GM11168 (cell line): ENCODE measurements around the gene MBD6.
"Not testable (repeated sequence)": the region's sequence is repeated elsewhere in the genome, so short reads cannot be mapped to it uniquely, and the experiment has no call there.

Experiments
- in situ Hi-C: fragments of 300-500 bp; cut with MboI; formaldehyde crosslinking; loops from one replicate; pipeline ENCODE4 v1.12.0; 2022; ENCODE audit warnings: low sequenced_read_pairs; ENCODE audit not compliant: unreplicated experiment

Gene MBD6

DNA sequence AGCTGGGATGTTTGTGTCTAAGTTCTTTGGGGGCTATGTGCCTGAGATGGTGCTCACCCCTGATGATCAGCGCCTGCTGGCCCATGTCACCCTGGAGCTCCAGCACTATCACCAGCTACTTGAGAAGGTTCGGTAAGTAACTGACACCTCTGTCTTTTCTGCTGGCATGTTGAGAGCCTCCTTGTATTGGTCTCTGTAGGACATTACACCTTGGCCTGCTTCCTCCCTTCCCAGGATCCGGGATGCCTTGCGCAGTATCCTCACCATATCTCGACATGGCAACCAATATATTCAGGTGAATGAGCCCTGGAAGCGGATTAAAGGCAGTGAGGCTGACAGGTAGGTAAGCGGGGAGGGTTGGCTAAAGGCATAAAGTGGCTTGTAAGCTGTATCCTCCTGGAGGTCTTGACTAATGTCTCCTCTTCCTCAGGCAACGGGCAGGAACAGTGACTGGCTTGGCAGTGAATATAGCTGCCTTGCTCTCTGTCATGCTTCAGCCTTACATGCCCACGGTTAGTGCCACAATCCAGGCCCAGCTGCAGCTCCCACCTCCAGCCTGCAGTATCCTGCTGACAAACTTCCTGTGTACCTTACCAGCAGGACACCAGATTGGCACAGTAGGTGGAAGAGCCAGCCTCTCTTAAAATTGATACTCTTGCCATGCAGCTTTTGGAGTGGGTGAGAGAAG is 7.8 kb upstream of the MBD6 start:
- in situ Hi-C loops = no loop called here

DNA sequence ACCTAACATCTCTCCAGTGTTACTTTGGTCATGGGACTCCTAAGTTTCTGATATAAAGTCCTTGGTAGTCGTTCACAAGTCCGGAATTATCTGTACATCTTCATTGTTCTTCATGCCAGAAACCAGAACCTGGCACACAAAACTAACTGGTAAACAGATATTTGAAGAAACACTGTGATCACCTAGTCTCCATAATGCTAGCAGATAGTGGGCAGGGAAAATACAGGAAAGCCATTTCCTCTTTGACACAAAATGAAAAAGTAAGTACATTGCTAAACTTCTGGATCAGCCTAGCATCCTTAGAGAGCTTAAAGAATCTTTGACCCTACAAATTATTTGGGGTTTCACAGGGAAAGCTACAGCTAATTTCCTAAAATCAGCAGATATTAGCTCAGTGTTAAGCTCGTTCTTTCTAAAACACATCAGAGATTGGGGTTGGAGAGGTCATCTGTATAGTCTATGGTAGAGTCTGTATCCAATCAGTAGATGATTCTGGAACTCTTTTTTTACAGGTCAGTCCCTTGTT is 7.2 kb upstream of the MBD6 start:
- in situ Hi-C loops = no loop called here

DNA sequence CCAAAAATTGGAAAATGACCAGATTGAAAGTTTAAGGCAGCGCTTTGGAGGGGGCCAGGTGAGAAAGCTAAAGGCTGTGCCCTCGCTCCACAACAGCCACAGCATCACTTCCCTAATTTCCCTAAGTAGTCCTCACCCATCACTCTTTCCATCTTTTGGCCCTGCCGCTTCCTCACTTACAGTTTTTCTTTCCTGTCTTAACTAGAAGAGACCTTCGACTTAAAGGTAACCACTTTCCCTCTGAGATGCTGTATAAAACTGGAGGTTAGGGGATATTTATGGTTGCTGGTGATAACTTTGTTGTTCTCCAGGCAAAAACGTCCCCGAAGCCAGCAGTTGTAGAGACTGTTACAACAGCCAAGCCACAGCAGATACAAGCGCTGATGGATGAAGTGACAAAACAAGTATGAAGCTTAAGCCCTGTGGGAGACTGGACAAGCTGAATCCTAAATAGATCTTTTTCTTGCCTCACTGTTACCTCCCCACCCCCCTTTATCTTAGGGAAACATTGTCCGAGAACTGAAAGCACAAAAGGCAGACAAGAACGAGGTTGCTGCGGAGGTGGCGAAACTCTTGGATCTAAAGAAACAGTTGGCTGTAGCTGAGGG is 6.6 kb upstream of the MBD6 start:
- in situ Hi-C loops = no loop called here

DNA sequence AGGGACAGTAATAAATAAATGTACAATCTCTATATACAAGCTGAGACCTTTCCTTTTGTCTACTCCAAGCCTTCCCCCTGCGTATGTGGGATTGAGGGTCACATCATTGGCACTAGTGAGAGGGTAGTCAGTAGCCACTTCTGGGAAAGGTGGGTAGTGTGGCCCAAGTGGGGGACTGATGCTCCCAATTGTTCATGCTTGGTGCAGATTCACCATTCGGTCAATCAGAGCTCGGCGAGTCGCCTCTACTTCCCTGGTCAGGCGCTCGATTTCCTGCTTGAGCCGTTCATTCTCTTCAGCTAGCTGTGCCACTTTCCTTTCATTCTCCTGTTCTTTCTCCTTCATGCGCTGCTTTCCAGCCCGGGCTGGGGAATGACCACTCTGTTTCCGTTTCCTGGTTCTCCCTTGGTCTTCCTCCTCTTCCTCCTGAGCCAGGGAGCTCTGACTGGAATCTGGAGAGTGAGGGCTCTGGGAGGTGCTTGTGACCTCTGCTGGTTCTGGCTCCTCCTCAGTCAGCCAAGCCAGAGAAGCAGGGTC is 5.9 kb upstream of the MBD6 start:
- in situ Hi-C loops = no loop called here

DNA sequence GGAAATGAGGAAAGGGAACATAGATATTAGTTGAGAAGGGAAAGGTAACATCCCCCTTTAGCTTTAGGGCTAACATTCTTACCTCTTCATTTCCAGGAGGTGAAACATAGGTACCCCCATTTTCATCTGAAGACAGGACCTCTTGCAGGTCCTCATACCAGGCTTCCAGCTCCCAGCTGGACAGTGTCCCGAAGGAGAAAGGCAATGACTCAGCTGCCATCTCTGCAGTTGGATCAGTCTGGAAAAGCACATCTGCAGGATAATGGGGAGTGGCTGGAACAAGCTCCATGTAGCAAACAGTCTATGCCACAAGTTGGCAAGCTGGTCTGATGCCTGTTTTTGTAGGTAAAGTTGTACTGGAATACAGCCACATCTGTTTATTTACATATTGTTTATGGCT is 5.4 kb upstream of the MBD6 start:
- in situ Hi-C loops = no loop called here

DNA sequence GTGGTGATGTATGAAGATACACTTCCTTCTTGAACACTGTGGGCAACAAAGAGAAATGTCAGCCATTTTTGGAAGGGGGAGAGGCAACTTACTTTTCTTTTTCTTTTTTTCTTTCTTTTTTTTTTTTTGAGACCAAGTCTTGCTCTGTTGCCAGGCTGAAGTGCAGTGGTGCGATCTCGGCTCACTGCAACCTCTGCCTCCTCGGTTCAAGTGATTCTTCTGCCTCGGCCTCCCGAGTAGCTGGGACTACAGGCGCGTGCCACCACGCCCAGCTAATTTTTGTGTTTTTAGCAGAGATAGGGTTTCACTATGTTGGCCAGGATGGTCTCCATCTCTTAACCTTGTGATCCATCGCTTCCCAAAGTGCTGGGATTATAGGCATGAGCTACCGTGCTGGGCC is 4.9 kb upstream of the MBD6 start:
- in situ Hi-C loops = not testable (repeated sequence)

DNA sequence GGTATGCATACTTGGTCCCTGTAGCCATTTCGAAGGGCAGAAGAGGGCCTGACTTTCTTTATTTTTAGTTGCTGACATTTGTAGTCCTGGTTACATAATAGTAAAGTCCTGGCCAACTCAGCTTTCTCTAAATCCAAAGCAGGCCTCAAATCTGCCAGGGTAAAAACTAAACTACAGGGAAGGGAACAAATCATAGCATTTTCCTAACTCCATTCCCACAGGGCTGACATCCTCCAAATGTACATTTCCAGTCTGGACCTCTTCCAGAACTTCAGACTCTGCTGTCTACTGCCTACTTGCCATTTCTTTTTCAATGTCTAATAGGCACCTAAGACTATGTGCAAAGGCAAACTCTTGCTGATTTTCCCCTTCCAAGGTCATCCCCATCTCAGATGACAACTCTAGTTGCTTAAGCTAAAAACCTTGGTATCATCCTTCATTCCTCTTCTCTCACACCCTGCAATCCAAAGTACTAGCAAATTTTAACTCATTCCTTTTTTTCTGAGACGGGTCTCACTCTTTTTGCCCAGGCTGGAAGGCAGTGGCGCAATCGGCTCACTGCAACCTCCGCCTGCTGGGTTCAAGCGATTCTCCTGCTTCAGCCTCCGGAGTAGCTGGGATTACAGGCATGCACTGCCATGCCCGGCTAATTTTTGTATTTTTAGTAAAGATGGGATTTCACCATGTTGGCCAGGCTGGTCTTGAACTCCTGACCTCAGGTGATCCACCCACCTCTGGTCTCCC is 4.3 kb upstream of the MBD6 start:
- in situ Hi-C loops = no loop called here

DNA sequence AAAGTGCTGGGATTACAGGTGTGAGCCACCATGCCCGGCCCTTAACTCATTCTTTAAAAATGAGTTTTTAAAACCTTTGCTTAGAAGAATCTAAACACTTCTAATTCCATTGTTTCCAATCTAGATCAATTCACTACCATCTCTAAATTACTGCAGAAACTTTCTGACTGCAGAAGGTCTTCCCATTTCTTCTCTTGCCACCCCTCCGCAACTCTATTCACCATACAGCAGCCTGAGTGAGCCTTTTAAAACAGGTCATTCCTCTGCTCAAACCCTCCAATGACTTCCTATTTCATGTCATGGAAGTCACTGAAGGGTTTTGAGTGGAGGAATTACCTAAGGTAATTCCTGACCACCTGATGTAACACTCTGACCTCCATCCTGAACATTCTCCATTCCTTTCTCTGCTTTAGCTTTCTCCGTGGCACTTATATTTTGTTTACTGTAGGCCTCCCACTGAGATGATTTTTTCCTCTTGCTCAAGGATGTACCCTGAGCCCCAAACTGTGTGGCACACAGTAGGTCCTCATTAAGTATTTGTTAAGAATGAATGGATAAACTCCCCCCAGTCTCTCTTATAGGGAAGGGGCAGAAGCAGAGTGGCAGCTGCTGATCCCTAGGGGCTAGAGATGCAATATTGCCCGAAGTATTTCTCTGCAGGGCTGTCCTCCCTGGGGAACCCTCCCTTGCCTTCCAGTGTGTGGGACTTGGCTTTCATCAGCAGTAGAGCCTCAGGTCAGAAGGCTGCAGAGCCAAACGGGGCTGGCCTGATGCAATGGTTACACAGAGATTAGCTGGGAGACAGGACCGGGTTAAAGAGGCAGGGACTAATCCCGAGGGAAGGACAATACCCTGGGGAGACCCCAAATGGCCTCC is 3.5 kb upstream of the MBD6 start:
- in situ Hi-C loops = no loop called here

DNA sequence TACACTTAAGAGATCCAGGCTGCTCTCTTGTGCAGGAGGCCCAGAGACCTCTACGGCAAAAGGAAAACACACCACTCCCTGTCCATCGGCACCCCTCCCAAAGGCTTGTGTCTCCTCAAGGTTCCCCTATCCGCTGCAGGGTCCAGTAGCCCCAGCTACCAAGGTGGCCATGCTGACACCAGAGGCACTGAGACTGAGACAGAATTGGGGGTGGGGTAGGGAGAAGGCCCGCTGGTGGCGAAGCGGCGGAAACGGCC is 2.9 kb upstream of the MBD6 start:
- in situ Hi-C loops = no loop called here

DNA sequence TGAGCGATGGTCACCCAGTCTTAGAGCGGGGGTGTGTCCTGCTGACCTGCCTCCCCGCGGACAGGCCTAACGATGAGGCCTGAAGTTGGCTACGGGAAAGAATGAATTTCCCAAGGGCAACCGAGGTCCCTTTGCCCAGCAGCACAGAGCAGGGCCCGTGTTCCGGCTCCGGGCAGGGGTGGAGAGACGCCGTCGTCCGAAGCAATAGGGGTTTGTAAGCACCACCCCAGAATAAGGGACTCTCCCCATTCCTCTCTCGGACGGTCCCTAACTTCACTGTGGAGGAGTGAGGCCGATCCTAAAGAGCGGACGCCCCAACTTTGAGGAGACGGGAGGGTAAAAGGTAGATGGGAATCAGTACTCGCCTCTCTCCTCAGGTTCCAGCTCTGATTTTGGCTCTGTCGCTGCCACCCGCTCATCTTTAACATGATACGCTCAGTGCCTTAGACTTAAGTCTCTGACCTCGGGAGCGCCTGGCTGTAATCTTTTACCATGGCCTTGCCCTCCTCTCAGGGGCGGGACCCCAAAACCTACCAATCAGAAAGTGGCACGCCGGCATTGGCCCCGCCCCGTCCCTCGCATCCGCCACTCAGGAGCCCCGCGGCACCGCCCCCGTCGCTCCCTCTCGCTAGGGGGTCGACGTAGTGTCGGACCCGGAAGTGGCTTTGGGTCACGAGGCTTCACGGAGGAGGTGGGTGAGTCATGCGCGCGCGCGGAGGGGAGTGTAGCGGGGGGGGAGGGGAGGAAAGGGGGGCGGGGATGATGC is 2.4 kb upstream of the MBD6 start, which contains the start of gene DDIT3:
DDIT3 (minus strand) TSS at position 462 of the 766 bp plus-strand sequence. CDS start 3,108 bp downstream, outside the sequence.
- in situ Hi-C loops = no loop called here

DNA sequence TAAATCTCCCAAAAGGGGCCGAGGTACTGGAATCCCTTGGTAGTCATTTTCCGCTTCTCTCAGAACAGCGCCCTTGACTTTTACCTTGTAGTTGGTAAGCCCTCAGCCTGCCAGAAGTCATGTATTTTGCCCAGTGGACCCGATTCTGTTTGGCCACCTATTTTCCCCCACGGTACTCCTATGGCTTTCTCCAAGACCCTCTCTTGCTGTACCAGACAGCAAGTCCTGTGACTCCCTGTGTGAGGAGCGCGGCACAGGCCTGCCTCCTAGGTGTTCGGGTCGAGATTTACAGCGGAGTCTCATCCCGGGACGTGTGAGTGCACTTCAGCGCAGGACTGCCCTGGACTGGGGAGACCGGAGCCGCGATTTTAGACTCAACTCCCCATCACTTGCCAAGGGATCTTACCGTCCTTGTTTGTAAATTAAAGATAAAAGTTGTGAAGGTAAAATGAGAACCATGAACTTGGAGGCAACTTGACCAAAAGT is 1.1 kb upstream of the MBD6 start:
- in situ Hi-C loops = no loop called here

DNA sequence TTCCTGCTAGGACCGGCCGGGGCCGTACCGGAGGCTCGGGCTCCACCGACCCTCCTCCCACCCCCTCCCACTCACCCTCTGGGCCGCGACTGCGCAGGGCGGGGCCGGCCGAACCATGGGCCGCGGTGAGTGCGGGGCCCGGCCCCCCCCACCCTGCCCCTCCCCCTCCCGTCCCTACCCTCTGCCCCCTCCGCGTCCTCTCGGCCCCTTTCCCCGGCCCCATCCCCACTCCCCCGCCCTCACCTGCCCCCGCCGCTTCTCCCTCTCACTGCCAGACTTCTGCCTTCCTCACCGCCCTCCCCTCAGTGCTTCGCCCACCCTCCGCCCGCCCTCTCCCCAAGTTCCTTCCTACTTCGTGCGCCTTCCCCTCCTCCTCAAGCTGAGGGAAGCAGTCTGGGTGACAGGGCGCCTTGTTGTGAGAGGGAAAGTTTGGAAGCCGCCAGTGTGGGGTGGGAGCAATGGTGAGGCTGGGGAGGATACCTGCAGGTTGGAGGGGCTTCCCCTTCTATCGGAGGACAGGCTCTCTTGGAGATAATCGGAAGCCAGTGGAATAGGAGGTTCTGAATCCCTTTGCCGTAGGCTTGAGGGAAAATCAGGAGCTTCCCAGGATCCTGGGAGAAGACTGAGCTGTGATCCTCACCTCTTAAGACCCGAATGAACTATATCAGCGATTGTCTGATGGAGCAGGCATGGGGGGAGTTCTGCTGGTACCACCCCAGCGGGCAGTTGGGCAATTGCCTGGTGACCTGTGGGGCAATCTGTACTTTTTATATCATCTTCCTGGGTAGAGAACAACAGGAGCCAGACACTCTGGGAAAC is 472 bp downstream of the MBD6 start:
- in situ Hi-C loops = no loop called here

DNA sequence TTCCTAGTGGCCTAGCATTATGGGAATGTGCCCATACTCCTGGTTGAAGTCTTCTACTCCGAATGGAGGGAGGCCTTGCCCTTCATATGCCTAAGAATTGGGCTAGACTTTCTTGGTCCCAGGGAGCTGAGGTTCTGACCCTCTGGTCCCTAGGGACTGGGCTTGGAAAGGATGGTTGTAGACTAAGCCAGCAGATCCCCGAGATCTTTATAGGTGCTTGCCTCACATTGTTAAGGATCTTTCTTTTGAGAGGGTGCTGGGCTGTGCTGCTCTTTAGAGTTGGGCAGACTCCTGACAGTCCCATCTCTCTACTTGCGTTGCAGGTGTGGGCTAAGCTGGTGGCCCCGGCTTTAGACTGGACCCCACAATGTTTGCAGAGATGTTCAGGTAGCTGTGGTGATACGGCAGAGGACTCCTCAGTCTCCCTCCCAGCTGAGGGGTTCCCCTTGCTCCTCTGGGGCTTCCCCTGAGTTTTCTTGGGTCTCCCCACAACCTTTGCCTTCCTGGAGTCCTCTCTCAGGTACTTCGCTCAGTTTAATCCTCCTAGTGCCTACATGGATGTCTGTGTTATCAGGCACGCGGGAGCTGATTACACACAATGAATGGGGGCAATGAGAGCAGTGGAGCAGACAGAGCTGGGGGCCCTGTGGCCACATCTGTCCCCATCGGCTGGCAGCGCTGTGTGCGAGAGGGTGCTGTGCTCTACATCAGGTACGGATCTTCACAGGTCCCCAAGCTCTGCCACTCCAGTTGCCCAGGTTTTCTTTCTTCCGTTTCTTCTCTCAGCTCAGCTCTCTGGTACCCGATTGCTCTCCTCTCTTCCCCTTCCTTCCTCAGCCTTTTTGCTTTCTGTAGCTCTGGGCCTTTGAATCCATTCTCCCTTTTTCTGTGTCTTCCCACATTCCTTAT is 1.3 kb downstream of the MBD6 start:
- in situ Hi-C loops = no loop called here

DNA sequence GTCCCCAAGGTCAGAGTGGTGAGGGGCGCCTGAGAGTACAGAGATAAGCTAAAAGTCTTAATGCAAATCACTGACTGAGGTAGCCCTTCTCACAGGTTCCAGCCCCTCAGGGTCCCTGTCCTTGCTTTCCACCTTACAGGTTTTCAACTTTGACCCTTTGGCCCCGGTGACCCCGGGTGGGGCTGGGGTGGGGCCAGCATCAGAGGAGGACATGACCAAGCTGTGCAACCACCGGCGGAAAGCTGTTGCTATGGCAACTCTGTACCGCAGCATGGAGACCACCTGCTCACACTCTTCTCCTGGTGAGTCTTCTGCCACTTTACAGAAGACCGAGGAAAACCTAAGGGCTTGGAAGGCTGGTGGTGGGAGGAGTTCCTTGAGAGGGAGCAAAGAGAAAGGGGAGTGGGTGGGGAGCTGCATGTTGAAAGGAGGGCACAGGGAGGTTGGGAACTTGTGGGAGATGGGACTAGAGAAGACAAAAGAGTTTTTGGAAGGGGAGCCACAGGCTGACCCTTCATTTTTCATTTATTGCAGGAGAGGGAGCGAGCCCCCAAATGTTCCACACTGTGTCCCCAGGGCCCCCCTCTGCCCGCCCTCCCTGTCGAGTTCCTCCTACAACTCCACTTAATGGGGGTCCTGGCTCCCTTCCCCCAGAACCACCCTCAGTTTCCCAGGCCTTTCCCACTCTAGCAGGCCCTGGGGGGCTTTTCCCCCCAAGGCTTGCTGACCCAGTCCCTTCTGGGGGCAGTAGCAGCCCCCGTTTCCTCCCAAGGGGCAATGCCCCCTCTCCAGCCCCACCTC is 2.4 kb downstream of the MBD6 start:
- in situ Hi-C loops = no loop called here

DNA sequence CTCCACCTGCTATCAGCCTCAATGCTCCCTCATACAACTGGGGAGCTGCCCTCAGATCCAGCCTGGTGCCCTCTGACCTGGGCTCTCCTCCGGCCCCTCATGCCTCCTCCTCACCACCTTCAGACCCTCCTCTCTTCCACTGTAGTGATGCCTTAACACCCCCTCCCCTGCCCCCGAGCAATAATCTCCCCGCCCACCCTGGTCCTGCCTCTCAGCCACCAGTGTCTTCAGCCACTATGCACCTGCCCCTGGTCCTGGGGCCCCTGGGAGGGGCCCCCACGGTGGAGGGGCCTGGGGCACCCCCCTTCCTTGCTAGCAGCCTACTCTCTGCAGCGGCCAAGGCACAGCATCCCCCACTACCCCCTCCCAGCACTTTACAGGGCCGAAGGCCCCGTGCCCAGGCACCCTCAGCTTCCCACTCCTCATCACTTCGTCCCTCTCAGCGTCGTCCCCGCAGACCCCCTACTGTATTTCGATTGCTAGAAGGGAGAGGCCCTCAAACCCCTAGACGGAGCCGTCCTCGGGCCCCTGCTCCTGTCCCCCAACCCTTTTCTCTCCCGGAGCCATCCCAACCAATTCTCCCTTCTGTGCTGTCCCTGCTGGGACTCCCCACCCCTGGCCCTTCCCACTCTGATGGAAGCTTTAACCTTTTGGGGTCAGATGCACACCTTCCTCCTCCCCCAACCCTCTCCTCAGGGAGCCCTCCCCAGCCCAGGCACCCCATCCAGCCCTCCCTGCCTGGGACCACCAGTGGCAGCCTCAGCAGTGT is 3.2 kb downstream of the MBD6 start:
- in situ Hi-C loops = no loop called here

DNA sequence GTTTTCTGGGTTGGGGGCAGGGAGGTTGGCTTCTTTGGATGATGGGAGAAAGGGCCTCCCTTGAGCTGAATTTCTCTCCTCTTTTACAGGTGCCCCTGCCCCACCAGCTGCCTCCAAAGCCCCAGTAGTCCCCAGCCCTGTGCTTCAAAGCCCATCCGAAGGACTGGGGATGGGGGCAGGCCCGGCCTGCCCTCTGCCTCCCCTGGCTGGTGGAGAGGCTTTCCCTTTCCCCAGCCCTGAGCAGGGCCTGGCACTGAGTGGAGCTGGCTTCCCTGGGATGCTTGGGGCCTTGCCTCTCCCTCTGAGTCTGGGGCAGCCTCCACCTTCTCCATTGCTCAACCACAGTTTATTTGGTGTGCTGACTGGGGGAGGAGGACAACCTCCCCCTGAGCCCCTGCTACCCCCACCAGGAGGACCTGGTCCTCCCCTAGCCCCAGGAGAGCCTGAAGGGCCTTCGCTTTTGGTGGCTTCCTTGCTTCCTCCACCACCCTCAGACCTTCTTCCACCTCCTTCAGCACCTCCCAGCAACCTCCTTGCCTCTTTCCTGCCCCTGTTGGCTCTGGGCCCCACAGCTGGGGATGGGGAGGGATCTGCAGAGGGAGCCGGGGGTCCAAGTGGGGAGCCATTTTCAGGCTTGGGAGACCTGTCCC is 4.0 kb downstream of the MBD6 start:
- in situ Hi-C loops = no loop called here
